Activated CD4-positive, alpha-beta T cell treated with anti-CD3 and anti-CD28 coated beads, Interleukin-2, amount 10 ng/mL, durations not matched to agents 7 days and 5 days (primary cell): ENCODE data around the gene TMPRSS13. TPM values are rescaled to one million over a fixed set of nuclear protein-coding genes. Genes with fewer than 3 reads are reported as not detected.
A peak's percentile ranks its signal among the peaks of the same experiment; 100 is the strongest.
"Not testable (repeated sequence)": the region's sequence is repeated elsewhere in the genome, so short reads cannot be mapped to it uniquely, and the experiment has no call there.

Experiments used
- CTCF ChIA-PET: fragments of 350-600 bp; sonication (Branson Sonifier 250); formaldehyde crosslinking; loops from one replicate; lab custom pipeline; 2021; ENCODE audit warnings: antibody characterized with exemption; lab: Charles Lee
- POLR2A ChIA-PET: fragments of 350-600 bp; sonication (Branson Sonifier 250); formaldehyde crosslinking; loops from one replicate; lab custom pipeline; 2021; ENCODE audit warnings: antibody characterized with exemption; lab: Charles Lee
- DNase-seq: peaks from one replicate; pipeline ENCODE4 v3.0.0-alpha.2; 2020
- H3K27ac Mint-ChIP-seq: one replicate; pipeline ENCODE4 v1.8.0; 2021; ENCODE audit warnings: mild to moderate bottlenecking, moderate library complexity, mixed read lengths
- H3K27me3 Mint-ChIP-seq: one replicate; pipeline ENCODE4 v1.8.0; 2021; ENCODE audit warnings: mixed read lengths
- H3K36me3 Mint-ChIP-seq: one replicate; pipeline ENCODE4 v1.8.0; 2021; ENCODE audit warnings: low read depth, mixed read lengths
- H3K4me1 Mint-ChIP-seq: one replicate; pipeline ENCODE4 v1.8.0; 2021; ENCODE audit warnings: mixed read lengths
- H3K4me3 Mint-ChIP-seq: one replicate; pipeline ENCODE4 v1.8.0; 2021; ENCODE audit warnings: mild to moderate bottlenecking, moderate library complexity, mixed read lengths
- H3K9me3 Mint-ChIP-seq: one replicate; pipeline ENCODE4 v1.8.0; 2021; ENCODE audit warnings: mixed read lengths
- total RNA-seq, 2 experiments: library from RNA; stranded (reverse); gene quantifications; one replicate each; pipeline ENCODE4 v1.2.3, GENCODE V29; 2021

Gene TMPRSS13
- total RNA-seq, 2 experiments from 2014 or later: 1.4 to 1.5 TPM

DNA sequence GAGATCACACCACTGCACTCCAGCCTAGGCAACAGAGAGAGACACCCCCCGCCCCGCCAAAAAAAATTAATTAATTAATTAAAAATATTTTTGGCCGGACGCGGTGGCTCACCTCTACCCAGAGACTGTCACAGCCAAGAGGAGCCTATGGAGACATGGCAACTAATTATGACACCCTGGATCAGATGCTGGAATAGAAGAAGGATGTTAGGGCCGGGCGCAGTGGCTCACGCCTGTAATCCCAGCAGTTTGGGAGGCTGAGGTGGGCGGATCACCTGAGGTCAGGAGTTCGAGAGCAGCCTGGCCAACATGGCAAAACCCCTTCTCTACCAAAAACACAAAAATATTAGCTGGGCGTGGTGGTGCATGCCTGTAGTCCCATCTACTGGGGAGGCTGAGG, 19.3 kb upstream of the TMPRSS13 start:
- POLR2A ChIA-PET, H3K4me3 Mint-ChIP-seq, H3K36me3 Mint-ChIP-seq, DNase-seq, H3K9me3 Mint-ChIP-seq, H3K27me3 Mint-ChIP-seq: not testable (repeated sequence)
- CTCF ChIA-PET: interaction anchor here (0.6 to 6.0 kb wide), 12 partner anchors 12 to 1210 kb away, joined by 3 to 57 read pairs (median 12); no protein-coding TSS in a partner anchor
- peak overlapping the region; percentile 38 for H3K27ac Mint-ChIP-seq
- H3K4me1 Mint-ChIP-seq: peaks cover 90% of the 10 kb centered on the region

DNA sequence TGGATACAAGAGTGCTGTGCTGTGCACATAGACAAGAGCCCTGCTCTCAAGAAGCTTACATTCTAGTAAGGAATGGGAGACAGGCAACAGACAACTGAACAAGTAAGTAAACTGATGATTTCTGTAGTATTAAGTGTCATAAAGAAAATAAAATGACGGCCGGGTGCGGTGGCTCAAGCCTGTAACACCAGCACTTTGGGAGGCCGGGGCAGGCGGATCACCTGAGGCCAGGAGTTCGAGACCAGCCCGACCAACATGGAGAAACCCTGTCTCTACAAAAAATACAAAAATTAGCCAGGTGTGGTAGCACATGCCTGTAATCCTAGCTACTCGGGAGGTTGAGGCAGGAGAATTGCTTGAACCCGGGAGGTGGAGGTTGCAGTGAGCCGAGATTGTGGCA, 18.5 kb upstream of the TMPRSS13 start:
- POLR2A ChIA-PET, H3K9me3 Mint-ChIP-seq, DNase-seq, H3K27me3 Mint-ChIP-seq, H3K4me3 Mint-ChIP-seq, H3K36me3 Mint-ChIP-seq: not testable (repeated sequence)
- H3K4me1 Mint-ChIP-seq: peaks cover 83% of the 10 kb centered on the region
- peak overlapping the region; percentile 76 for H3K27ac Mint-ChIP-seq
- CTCF ChIA-PET: interaction anchor here (0.6 to 6.0 kb wide), 32 partner anchors 11 to 1210 kb away, joined by 3 to 57 read pairs (median 10); partner anchors contain the start of genes FXYD2, IL10RA and TMPRSS13

- Mint-ChIP-seq H3K9me3 (no peaks in the 10 kb centered on the region), H3K4me1 (peaks cover 79% of the 10 kb centered on the region), H3K27ac (peak overlapping the region; percentile 9), H3K4me3 (no peak overlapping the region), H3K27me3 (no peaks in the 10 kb centered on the region), H3K36me3 (peaks cover 9% of the 10 kb centered on the region)
- DNase-seq: peak; percentile 85
- CTCF ChIA-PET: interaction anchor here (0.6 to 6.0 kb wide), 56 partner anchors 8 to 593 kb away, joined by 3 to 57 read pairs (median 7); partner anchors contain the start of genes FXYD2, FXYD6, IL10RA and TMPRSS13
- POLR2A ChIA-PET: no interaction called here
Observed at GRCh38 chr11:117946842-117947526, 17.8 kb upstream of the TMPRSS13 start.

- no peak for DNase-seq
- Mint-ChIP-seq H3K4me1 (peaks cover 73% of the 10 kb centered on the region), H3K27ac (no peak overlapping the region), H3K4me3 (no peak overlapping the region), H3K9me3 (no peaks in the 10 kb centered on the region), H3K27me3 (no peaks in the 10 kb centered on the region), H3K36me3 (peaks cover 9% of the 10 kb centered on the region)
- POLR2A ChIA-PET: no interaction called here
- CTCF ChIA-PET: interaction anchor here (0.6 to 6.0 kb wide), 55 partner anchors 9 to 148 kb away, joined by 3 to 57 read pairs (median 7); partner anchors contain the start of genes FXYD2, FXYD6, IL10RA and TMPRSS13
Observed at GRCh38 chr11:117946156-117946841, 17.1 kb upstream of the TMPRSS13 start.

GRCh38 chr11:117945047-117945810, 16.0 kb upstream of the TMPRSS13 start:
- POLR2A ChIA-PET: no interaction called here
- Mint-ChIP-seq H3K9me3 (no peaks in the 10 kb centered on the region), H3K27me3 (no peaks in the 10 kb centered on the region), H3K27ac (no peak overlapping the region), H3K4me1 (peaks cover 62% of the 10 kb centered on the region), H3K4me3 (no peak overlapping the region), H3K36me3 (peaks cover 9% of the 10 kb centered on the region)
- CTCF ChIA-PET: interaction anchor here (0.6 to 4.1 kb wide), 16 partner anchors 13 to 138 kb away, joined by 3 to 57 read pairs (median 14); partner anchors contain the start of genes IL10RA and TMPRSS13
- no peak for DNase-seq

GRCh38 chr11:117944554-117944953, 15.4 kb upstream of the TMPRSS13 start:
- no peak for DNase-seq
- Mint-ChIP-seq H3K27ac (no peak overlapping the region), H3K9me3 (no peaks in the 10 kb centered on the region), H3K36me3 (peaks cover 9% of the 10 kb centered on the region), H3K4me3 (no peak overlapping the region), H3K27me3 (no peaks in the 10 kb centered on the region), H3K4me1 (peaks cover 55% of the 10 kb centered on the region)
- ChIA-PET CTCF (interaction anchor here (0.9 to 4.1 kb wide), 11 partner anchors 12 to 137 kb away, joined by 3 to 57 read pairs (median 4); partner anchors contain the start of genes IL10RA and TMPRSS13), POLR2A (no interaction called here)

DNA sequence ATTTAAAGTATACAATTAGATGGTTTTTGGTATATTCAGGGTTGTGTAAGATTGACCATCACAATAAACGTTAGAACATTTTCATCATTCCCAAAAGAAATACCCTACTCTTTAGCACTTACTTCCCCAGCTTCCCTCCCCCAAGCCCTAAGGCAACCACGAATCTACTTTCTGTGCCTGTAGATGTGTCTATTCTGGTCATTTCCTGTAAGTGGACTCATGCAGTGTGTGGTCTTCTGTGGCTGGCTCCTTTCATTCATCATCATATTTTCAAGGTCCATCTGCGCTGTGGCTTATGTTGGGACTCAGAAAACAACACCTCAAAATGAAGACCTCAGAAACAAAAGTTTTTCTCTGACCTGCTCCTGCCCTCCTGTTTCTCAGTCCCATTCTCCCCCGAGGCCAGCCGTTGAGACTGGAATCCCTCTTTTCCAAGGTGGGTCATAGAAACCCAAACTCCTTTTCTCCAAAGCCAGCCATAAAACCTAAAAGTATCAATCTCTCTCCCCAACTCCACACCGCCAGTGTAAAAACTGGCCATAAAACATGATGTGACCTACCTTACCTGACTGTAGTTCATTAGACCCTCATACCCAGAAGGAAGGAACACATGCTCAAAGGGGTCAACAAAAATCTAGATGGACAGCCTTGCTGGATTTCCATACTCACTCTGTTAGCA, 12.9 kb upstream of the TMPRSS13 start:
- Mint-ChIP-seq H3K4me3 (no peak overlapping the region), H3K9me3 (no peaks in the 10 kb centered on the region), H3K4me1 (peaks cover 34% of the 10 kb centered on the region), H3K27ac (no peak overlapping the region), H3K36me3 (peaks cover 5% of the 10 kb centered on the region), H3K27me3 (no peaks in the 10 kb centered on the region)
- POLR2A ChIA-PET: no interaction called here
- DNase-seq: peak; percentile 3
- CTCF ChIA-PET: interaction anchor here (0.9 to 1.5 kb wide), 7 partner anchors 9 to 135 kb away, joined by 3 to 7 read pairs (median 5); no protein-coding TSS in a partner anchor

- H3K4me1 Mint-ChIP-seq: peaks cover 26% of the 10 kb centered on the region
- H3K36me3 Mint-ChIP-seq: peaks cover 5% of the 10 kb centered on the region
- ChIA-PET POLR2A (no interaction called here), CTCF (interaction anchor here (0.9 to 1.0 kb wide), 3 partner anchors 10 to 112 kb away, joined by 3 to 5 read pairs (median 5); no protein-coding TSS in a partner anchor)
- peaks cover 1% of the 10 kb centered on the region for H3K27me3 Mint-ChIP-seq
- H3K9me3 Mint-ChIP-seq: no peaks in the 10 kb centered on the region
- DNase-seq: peak; percentile 2
- no peak overlapping the region for H3K4me3 Mint-ChIP-seq
- H3K27ac Mint-ChIP-seq: no peak overlapping the region
Observed at GRCh38 chr11:117941163-117941707, 12.0 kb upstream of the TMPRSS13 start.

DNA sequence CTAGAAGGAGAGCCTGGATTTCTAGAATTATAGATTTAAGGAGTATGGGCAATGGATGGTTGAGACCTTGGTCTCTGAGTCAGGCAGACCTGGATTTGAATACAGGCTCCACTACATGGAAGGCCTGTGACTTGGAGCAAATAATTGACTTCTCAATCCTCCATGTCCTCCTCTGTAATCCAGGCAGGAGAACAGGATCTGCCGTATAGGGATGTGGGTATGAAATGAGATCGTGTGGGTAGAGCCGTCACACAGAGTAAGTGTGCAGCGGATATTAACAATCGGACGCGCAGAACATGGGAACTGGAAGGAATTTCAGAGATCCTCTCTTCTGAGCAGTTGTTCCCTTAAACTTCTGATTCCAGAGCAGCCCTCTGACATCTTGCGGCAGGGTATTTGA, 11.5 kb upstream of the TMPRSS13 start:
- peaks cover 22% of the 10 kb centered on the region for H3K4me1 Mint-ChIP-seq
- H3K4me3 Mint-ChIP-seq: no peak overlapping the region
- H3K27ac Mint-ChIP-seq: no peak overlapping the region
- CTCF ChIA-PET: interaction anchor here (1.2 to 2.3 kb wide), 2 partner anchors 11 to 117 kb away, joined by 3 to 9 read pairs; partner anchors contain the start of gene TMPRSS13
- peaks cover 2% of the 10 kb centered on the region for H3K27me3 Mint-ChIP-seq
- POLR2A ChIA-PET: no interaction called here
- DNase-seq: no peak
- peaks cover 5% of the 10 kb centered on the region for H3K36me3 Mint-ChIP-seq
- no peaks in the 10 kb centered on the region for H3K9me3 Mint-ChIP-seq

GRCh38 chr11:117936973-117937372, 7.8 kb upstream of the TMPRSS13 start:
- no peak overlapping the region for H3K4me3 Mint-ChIP-seq
- CTCF ChIA-PET: interaction anchor here (0.7 to 5.4 kb wide), 4 partner anchors 12 to 118 kb away, joined by 3 to 53 read pairs (median 6); no protein-coding TSS in a partner anchor
- no peak for DNase-seq
- H3K9me3 Mint-ChIP-seq: no peaks in the 10 kb centered on the region
- peaks cover 14% of the 10 kb centered on the region for H3K4me1 Mint-ChIP-seq
- POLR2A ChIA-PET: no interaction called here
- no peak overlapping the region for H3K27ac Mint-ChIP-seq
- peaks cover 2% of the 10 kb centered on the region for H3K27me3 Mint-ChIP-seq
- no peaks in the 10 kb centered on the region for H3K36me3 Mint-ChIP-seq

DNA sequence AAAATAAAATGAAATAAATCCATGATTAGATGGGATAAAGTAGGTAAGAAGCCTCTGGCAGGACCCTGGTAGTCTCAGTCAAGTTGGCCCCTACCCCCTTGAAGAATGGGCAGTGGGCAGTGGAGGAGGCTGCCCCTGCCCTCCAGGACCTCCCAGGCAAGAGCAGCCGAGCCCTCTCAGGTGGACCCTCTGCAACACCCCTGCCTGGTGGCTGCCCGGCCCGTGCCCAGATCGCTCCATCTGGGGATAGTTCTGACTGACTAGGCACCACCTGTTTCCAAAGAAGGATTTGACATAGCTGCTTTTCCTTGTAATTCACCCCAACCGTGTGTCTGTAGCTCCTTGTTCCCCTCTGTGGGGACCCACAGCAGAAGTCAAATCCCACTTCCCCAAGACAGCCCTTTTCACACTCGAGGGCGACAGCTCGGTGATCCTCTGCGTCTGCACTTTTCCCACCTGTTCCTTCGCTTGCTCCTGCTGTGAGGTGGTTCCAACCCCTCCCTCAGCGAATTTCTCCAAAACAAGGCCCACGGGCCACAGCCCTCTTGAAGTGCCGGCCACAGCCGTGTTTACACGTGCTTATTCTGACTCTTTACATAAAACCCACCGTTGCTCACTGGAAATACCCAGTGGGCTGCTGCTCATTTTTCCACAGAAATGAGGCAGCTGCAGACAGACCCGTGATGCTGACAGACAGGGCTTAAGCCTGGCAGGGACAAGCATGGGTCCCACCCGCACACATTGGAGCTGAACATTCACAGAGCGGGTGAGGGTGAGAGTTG, 5.5 kb upstream of the TMPRSS13 start:
- Mint-ChIP-seq H3K9me3 (no peaks in the 10 kb centered on the region), H3K4me3 (no peak overlapping the region), H3K27me3 (peaks cover 2% of the 10 kb centered on the region), H3K36me3 (no peaks in the 10 kb centered on the region), H3K4me1 (peaks cover 35% of the 10 kb centered on the region), H3K27ac (no peak overlapping the region)
- DNase-seq: no peak
- ChIA-PET CTCF (interaction anchor here (1.0 to 5.4 kb wide), 6 partner anchors 11 to 127 kb away, joined by 3 to 53 read pairs (median 4); no protein-coding TSS in a partner anchor), POLR2A (no interaction called here)
